H1 (cell line): Measurements from ENCODE around the gene APOA1. TPM values are rescaled to one million over a fixed set of nuclear protein-coding genes. Genes with fewer than 3 reads are reported as not detected.

Experiments
- NRF1 ChIP-seq: IDR thresholded peaks from 2 replicates; pipeline ENCODE4 v1.6.1; 2011; ENCODE audit warnings: mild to moderate bottlenecking, low read depth, low read length, improper control_type of control experiment
- polyA plus RNA-seq, 7 experiments: library from polyadenylated mRNA; depleted of rRNA in 3 of 7; stranded (reverse) in 5 of 7; unstranded in 2 of 7; fragments of >200 nt in 5 of 7; fragments of 200-250 nt in 2 of 7; gene quantifications; 1 replicate in 5 of 7; 2 replicates in 1 of 7; 4 replicates in 1 of 7; pipeline versions ENCODE4 v1.2.1 to v1.2.3, GENCODE V29; 2011 to 2013; ENCODE audit warnings: missing spikeins in 2 of 7, mixed read lengths in 2 of 7
- total RNA-seq: library from RNA; stranded (reverse); fragmentation: NEBNext Ultra II Directional; extraction: Animal tissue kit (Norgen Biotek cat#: 25700); gene quantifications from 2 replicates; pipeline ENCODE4 v1.2.1, GENCODE V29; 2021

The APOA1 gene
- total and polyA plus RNA-seq, 2 of the 8 experiments (the other 6 are each of a cell fraction or from before 2014, with no cell fraction given): 0.80 TPM; not detected in 1

DNA sequence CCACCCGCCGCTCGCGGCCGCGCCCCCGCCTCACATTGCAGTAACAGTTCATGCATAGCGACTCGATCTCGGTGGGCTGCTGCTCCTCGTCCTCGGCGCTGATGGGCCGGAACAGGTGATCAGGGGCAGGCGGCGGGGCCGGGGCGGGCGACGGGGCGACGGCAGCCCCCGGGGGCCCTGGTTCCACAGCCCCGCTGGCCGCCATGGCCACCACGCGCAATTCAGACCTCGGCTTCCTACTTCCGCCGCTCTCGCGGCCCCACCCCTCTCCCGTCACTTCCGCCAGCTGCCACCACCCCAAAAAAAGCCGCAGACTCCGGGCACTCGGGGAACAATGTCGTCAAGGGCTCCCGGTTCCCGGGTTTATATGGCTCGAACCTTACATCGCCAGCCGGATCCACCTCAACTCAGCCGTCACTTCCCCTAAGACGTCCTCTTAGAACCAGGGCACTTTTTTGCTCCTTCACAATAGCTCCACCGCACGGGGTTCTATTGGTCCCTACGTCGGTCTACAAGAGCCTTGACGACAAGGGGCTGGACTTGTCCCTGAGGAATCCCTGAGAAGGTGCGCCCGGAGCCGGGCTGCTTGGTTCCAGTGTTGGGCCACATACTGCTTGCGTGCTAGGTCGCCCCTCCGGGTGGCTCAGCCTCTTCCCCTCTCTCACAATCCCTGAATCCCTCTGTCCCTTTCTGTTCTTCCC, 49.5 kb downstream of the APOA1 start, which contains the start of gene ZPR1 (continued):
- no peak for TF ChIP-seq NRF1
